Measurements from ENCODE around the gene GTF2I.
"Not testable (repeated sequence)": the region's sequence is repeated elsewhere in the genome, so short reads cannot be mapped to it uniquely, and the experiment has no call there.

The GTF2I gene

GRCh38 chr7:74758982-74759381, 101.5 kb downstream of the GTF2I start:
- in situ Hi-C loops (cut with HindIII; ENCODE audit: low pct_ligation_motif_present, low pct_unique_long_range_greater_than_20kb, low sequenced_read_pairs), result not testable (repeated sequence)

GRCh38 chr7:74765205-74765918, 107.8 kb downstream of the GTF2I start:
- DNase-seq; in situ Hi-C loops (cut with HindIII; ENCODE audit: low pct_ligation_motif_present, low pct_unique_long_range_greater_than_20kb, low sequenced_read_pairs): not testable (repeated sequence)

More at GRCh38 chr7:74758982-74759381, 101.5 kb downstream of the GTF2I start:
- not testable (repeated sequence) for DNase-seq

- DNase-seq; in situ Hi-C loops (cut with HindIII; ENCODE audit: low pct_ligation_motif_present, low pct_unique_long_range_greater_than_20kb, low sequenced_read_pairs): not testable (repeated sequence)
These were observed 109.0 kb downstream of the GTF2I start for GRCh38 chr7:74766509-74766908.

GRCh38 chr7:74766991-74767390, 109.5 kb downstream of the GTF2I start:
- DNase-seq; in situ Hi-C loops (cut with HindIII; ENCODE audit: low pct_ligation_motif_present, low pct_unique_long_range_greater_than_20kb, low sequenced_read_pairs): not testable (repeated sequence)

- in situ Hi-C loops (cut with HindIII; ENCODE audit: low pct_ligation_motif_present, low pct_unique_long_range_greater_than_20kb, low sequenced_read_pairs); DNase-seq: not testable (repeated sequence)
These were observed 112.5 kb downstream of the GTF2I start for GRCh38 chr7:74770062-74770461.

GRCh38 chr7:74772093-74772492, 114.6 kb downstream of the GTF2I start:
- in situ Hi-C loops (cut with HindIII; ENCODE audit: low pct_ligation_motif_present, low pct_unique_long_range_greater_than_20kb, low sequenced_read_pairs); DNase-seq: not testable (repeated sequence)

GRCh38 chr7:74773760-74774750, 116.5 kb downstream of the GTF2I start, which contains the start of gene NCF1:
Gene NCF1 (plus strand): TSS chr7:74774011. CDS start chr7:74774032, 21 bp downstream.
- DNase-seq; in situ Hi-C loops (cut with HindIII; ENCODE audit: low pct_ligation_motif_present, low pct_unique_long_range_greater_than_20kb, low sequenced_read_pairs): not testable (repeated sequence)

GRCh38 chr7:74775111-74775510, 117.6 kb downstream of the GTF2I start:
- DNase-seq; in situ Hi-C loops (cut with HindIII; ENCODE audit: low pct_ligation_motif_present, low pct_unique_long_range_greater_than_20kb, low sequenced_read_pairs): not testable (repeated sequence)

- in situ Hi-C loops (cut with HindIII; ENCODE audit: low pct_ligation_motif_present, low pct_unique_long_range_greater_than_20kb, low sequenced_read_pairs); DNase-seq: not testable (repeated sequence)
These were observed 121.5 kb downstream of the GTF2I start for GRCh38 chr7:74779053-74779452.

GRCh38 chr7:74781746-74782145, 124.2 kb downstream of the GTF2I start:
- in situ Hi-C loops (cut with HindIII; ENCODE audit: low pct_ligation_motif_present, low pct_unique_long_range_greater_than_20kb, low sequenced_read_pairs); DNase-seq: not testable (repeated sequence)

GRCh38 chr7:74783595-74783994, 126.1 kb downstream of the GTF2I start:
- in situ Hi-C loops (cut with HindIII; ENCODE audit: low pct_ligation_motif_present, low pct_unique_long_range_greater_than_20kb, low sequenced_read_pairs); DNase-seq: not testable (repeated sequence)

- DNase-seq, result peak; percentile 96
- in situ Hi-C loops (cut with HindIII; ENCODE audit: low pct_ligation_motif_present, low pct_unique_long_range_greater_than_20kb, low sequenced_read_pairs), result not testable (repeated sequence)
These were observed 131.0 kb downstream of the GTF2I start for GRCh38 chr7:74788369-74789150.

- DNase-seq; in situ Hi-C loops (cut with HindIII; ENCODE audit: low pct_ligation_motif_present, low pct_unique_long_range_greater_than_20kb, low sequenced_read_pairs): not testable (repeated sequence)
These were observed 131.8 kb downstream of the GTF2I start for GRCh38 chr7:74789200-74789736.

GRCh38 chr7:74797848-74798622, 140.5 kb downstream of the GTF2I start:
- DNase-seq; in situ Hi-C loops (cut with HindIII; ENCODE audit: low pct_ligation_motif_present, low pct_unique_long_range_greater_than_20kb, low sequenced_read_pairs): not testable (repeated sequence)

GRCh38 chr7:74798644-74799043, 141.1 kb downstream of the GTF2I start:
- in situ Hi-C loops (cut with HindIII; ENCODE audit: low pct_ligation_motif_present, low pct_unique_long_range_greater_than_20kb, low sequenced_read_pairs); DNase-seq: not testable (repeated sequence)
